HEK293 (cell line): ENCODE data around the gene MUC13.

Source experiments
- CTCF ChIA-PET: fragments of 350-600 bp; formaldehyde crosslinking; extraction: SDS; loops from one replicate; lab custom pipeline; 2021; ENCODE audit warnings: antibody characterized with exemption; lab: Yijun Ruan, JAX
- POLR2A ChIA-PET: fragments of 300-600 bp; formaldehyde crosslinking; extraction: SDS; loops from one replicate; lab custom pipeline; 2020; ENCODE audit warnings: antibody characterized with exemption, inconsistent platforms; lab: Yijun Ruan, JAX
- H3K27ac ChIP-seq: fragments of 200-500 bp; sonication (Bioruptor generic); 2 replicates; pipeline ENCODE4 v1.5.1; 2014; ENCODE audit warnings: low read depth, low read length, control low read depth, inconsistent platforms; ENCODE audit errors: extremely low read depth
- H3K36me3 ChIP-seq, 2 experiments: fragments of 200-500 bp in 1 of 2; sonication (Bioruptor generic) in 1 of 2; 1 replicate in 1 of 2; 2 replicates in 1 of 2; pipeline ENCODE4 v1.5.1; 2014 to 2017; ENCODE audit warnings: inconsistent platforms in 2 of 2, low read length in 2 of 2; ENCODE audit not compliant: control insufficient read depth in 2 of 2, insufficient read depth in 1 of 2
- H3K4me1 ChIP-seq: fragments of 200-500 bp; sonication (Bioruptor generic); 2 replicates; pipeline ENCODE4 v1.5.1; 2014; ENCODE audit warnings: mild to moderate bottlenecking, low read length, inconsistent platforms; ENCODE audit not compliant: control insufficient read depth, insufficient read depth
- H3K4me3 ChIP-seq: 2 replicates; pipeline ENCODE4 v1.5.1; 2011; ENCODE audit warnings: low read depth, mild to moderate bottlenecking, control low read depth, low read length, moderate library complexity
- H3K9me3 ChIP-seq: fragments of 200-500 bp; sonication (Bioruptor generic); 2 replicates; pipeline ENCODE4 v1.5.1; 2014; ENCODE audit warnings: low read depth, low read length, inconsistent platforms; ENCODE audit not compliant: control insufficient read depth, insufficient read depth
- GLI2 ChIP-seq: fragments of 450-650 bp; formaldehyde crosslinking; IDR thresholded peaks from 2 replicates; pipeline ENCODE4; 2017; ENCODE audit warnings: missing biosample characterization, missing genetic modification characterization, low read depth, borderline replicate concordance
- KLF10 ChIP-seq: fragments of 450-650 bp; IDR thresholded peaks from 2 replicates; pipeline ENCODE4 v1.5.1; 2018; ENCODE audit warnings: missing biosample characterization, mild to moderate bottlenecking, missing genetic modification characterization
- PRDM2 ChIP-seq: fragments of 450-650 bp; formaldehyde crosslinking; IDR thresholded peaks from 2 replicates; pipeline ENCODE4 v1.5.1; 2016; ENCODE audit warnings: missing biosample characterization, missing genetic modification characterization, borderline replicate concordance
- PRDM4 ChIP-seq: fragments of 450-650 bp; formaldehyde crosslinking; IDR thresholded peaks from 2 replicates; pipeline ENCODE4 v1.5.1; 2017; ENCODE audit warnings: missing biosample characterization, missing genetic modification characterization
- REPIN1 ChIP-seq: fragments of 450-650 bp; formaldehyde crosslinking; IDR thresholded peaks from 2 replicates; pipeline ENCODE4 v1.5.1; 2017; ENCODE audit warnings: missing biosample characterization, missing genetic modification characterization, low read depth
- ZBTB1 ChIP-seq: fragments of 450-650 bp; formaldehyde crosslinking; IDR thresholded peaks from 2 replicates; pipeline ENCODE4 v1.5.1; 2016; ENCODE audit warnings: missing biosample characterization, missing genetic modification characterization
- ZBTB44 ChIP-seq: fragments of 450-650 bp; IDR thresholded peaks from 2 replicates; pipeline ENCODE4 v1.5.1; 2018; ENCODE audit warnings: missing biosample characterization, mild to moderate bottlenecking, missing genetic modification characterization
- ZFP69B ChIP-seq: fragments of 450-650 bp; formaldehyde crosslinking; IDR thresholded peaks from 2 replicates; pipeline ENCODE4 v1.5.1; 2016; ENCODE audit warnings: missing biosample characterization, missing genetic modification characterization
- ZIC2 ChIP-seq: fragments of 450-650 bp; formaldehyde crosslinking; IDR thresholded peaks from 2 replicates; pipeline ENCODE4 v1.5.1; 2016; ENCODE audit warnings: missing biosample characterization, missing genetic modification characterization
- ZNF350 ChIP-seq: fragments of 450-650 bp; formaldehyde crosslinking; IDR thresholded peaks from 2 replicates; pipeline ENCODE4 v1.5.0; 2017; ENCODE audit warnings: missing biosample characterization, mild to moderate bottlenecking, missing genetic modification characterization
- ZNF398 ChIP-seq: fragments of 450-650 bp; formaldehyde crosslinking; IDR thresholded peaks from 2 replicates; pipeline ENCODE4 v1.5.1; 2017; ENCODE audit warnings: missing biosample characterization, missing genetic modification characterization
- ZNF426 ChIP-seq: fragments of 450-650 bp; formaldehyde crosslinking; IDR thresholded peaks from 2 replicates; pipeline ENCODE4 v1.5.1; 2017; ENCODE audit warnings: missing biosample characterization, missing genetic modification characterization, mild to moderate bottlenecking, inconsistent platforms, moderate library complexity
- ZNF510 ChIP-seq: fragments of 450-650 bp; formaldehyde crosslinking; IDR thresholded peaks from 2 replicates; pipeline ENCODE4 v1.5.1; 2018; ENCODE audit warnings: mild to moderate bottlenecking, missing genetic modification characterization, missing biosample characterization; ENCODE audit not compliant: insufficient replicate concordance
- ZNF692 ChIP-seq: fragments of 450-650 bp; formaldehyde crosslinking; IDR thresholded peaks from 2 replicates; pipeline ENCODE4 v1.5.1; 2016; ENCODE audit warnings: missing biosample characterization, missing genetic modification characterization
- ZNF704 ChIP-seq: fragments of 450-650 bp; formaldehyde crosslinking; IDR thresholded peaks from 2 replicates; pipeline ENCODE4 v1.5.1; 2016; ENCODE audit warnings: missing biosample characterization, missing genetic modification characterization
- ZSCAN30 ChIP-seq: fragments of 450-650 bp; IDR thresholded peaks from 2 replicates; pipeline ENCODE4 v1.5.1; 2018; ENCODE audit warnings: missing biosample characterization, mild to moderate bottlenecking, missing genetic modification characterization, moderate library complexity
- ZSCAN5A ChIP-seq: fragments of 450-650 bp; formaldehyde crosslinking; IDR thresholded peaks from 2 replicates; pipeline ENCODE4 v1.5.1; 2016; ENCODE audit warnings: missing biosample characterization, missing genetic modification characterization
- ZXDB ChIP-seq: fragments of 450-650 bp; formaldehyde crosslinking; IDR thresholded peaks from 2 replicates; pipeline ENCODE4 v1.5.1; 2016; ENCODE audit warnings: missing biosample characterization, missing genetic modification characterization

The MUC13 gene

GRCh38 chr3:124876401-124876878, 58.1 kb downstream of the MUC13 start (continued):
- TF ChIP-seq PRDM2 (no peak), ZFP69B (tag by site-specific recombination) (peak; percentile 45; the same call in 1 of the 2 replicates), ZNF426 (tag by site-specific recombination) (no peak), ZBTB1 (tag by site-specific recombination) (no peak), ZBTB44 (tag by site-specific recombination) (no peak), ZNF692 (tag by site-specific recombination) (peak; percentile 50; the same call in 1 of the 2 replicates), ZXDB (tag by site-specific recombination) (no peak), ZNF398 (tag by site-specific recombination) (no peak), ZIC2 (tag by site-specific recombination) (peak; percentile 85), ZNF510 (tag by site-specific recombination) (no peak), REPIN1 (tag by site-specific recombination) (no peak), ZNF350 (tag by site-specific recombination) (no peak)
- TF ChIP-seq, all 188 proteins: peak for 4

- H3K4me1 ChIP-seq: no peaks in the 10 kb centered on the region
- H3K9me3 ChIP-seq: no peaks in the 10 kb centered on the region
- H3K27ac ChIP-seq: no peak overlapping the region
- peaks cover 0 to under 1% of the 10 kb centered on the region in 2 experiments; a peak in 2 of 3 replicates for H3K36me3 ChIP-seq
- TF ChIP-seq ZFP69B (tag by site-specific recombination): no peak
- no peak for TF ChIP-seq ZSCAN30 (tag by site-specific recombination)
- no peak for TF ChIP-seq PRDM4 (tag by site-specific recombination)
- no peak for TF ChIP-seq ZNF704 (tag by site-specific recombination)
- TF ChIP-seq GLI2 (tag by site-specific recombination): no peak
- TF ChIP-seq KLF10: no peak
- no peak for TF ChIP-seq ZSCAN5A
- ChIA-PET CTCF (no interaction called here), POLR2A (no interaction called here)
- no peak overlapping the region for H3K4me3 ChIP-seq
These were observed 61.3 kb downstream of the MUC13 start for GRCh38 chr3:124873226-124873625.
